GM19452 (cell line): Measurements from ENCODE around the gene ZNF804B.

ENCODE experiments used
- ATAC-seq: cut with Tn5 transposase; IDR thresholded peaks from one replicate; pipeline ENCODE4 v1.9.1; 2021; ENCODE audit not compliant: unreplicated experiment

ZNF804B gene

GRCh38 chr7:89247207-89247606, 487.7 kb downstream of the ZNF804B start:
- ATAC-seq: no peak

- no peak for ATAC-seq
Measured at GRCh38 chr7:89259085-89259484, 499.6 kb downstream of the ZNF804B start.

DNA sequence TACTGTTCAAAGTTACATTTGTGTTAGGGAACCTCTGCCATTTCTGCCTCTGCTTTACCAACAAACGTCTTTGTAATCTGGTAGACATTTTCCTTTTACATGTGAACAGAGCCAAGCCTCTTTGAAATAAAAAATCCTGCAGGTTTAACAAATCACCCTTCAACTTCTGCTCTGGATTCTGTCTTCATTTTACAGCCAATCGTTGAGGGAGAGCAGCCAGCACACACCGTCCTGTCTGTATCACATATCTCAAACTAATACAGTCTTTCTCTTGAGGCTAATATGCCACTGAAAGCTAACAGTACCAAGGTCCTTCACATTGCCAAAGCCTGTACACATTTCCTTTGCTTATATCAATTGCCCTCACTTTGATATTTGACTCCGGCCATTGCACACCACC, 504.6 kb downstream of the ZNF804B start:
- no peak for ATAC-seq

GRCh38 chr7:89265631-89266030, 506.1 kb downstream of the ZNF804B start:
- ATAC-seq: no peak

DNA sequence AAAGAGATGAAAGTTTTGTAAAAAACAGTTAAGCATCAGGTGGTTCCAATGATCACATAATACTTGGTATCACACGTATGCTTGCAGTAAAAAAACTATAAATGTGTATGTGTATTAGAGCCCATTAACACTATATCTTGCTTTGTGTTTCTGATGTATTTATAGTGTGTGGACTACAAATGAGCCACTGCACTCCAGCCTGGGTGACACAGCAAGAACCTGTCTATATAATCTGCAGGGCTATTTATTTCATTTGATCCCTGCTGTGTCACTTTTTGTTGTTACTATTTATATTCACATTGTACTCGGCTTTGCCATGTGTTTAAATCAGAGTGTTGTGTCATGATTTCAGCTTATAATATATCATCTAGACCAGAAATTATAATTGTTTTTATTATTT, 523.8 kb downstream of the ZNF804B start:
- no peak for ATAC-seq

GRCh38 chr7:89308535-89308934, 549.0 kb downstream of the ZNF804B start:
- no peak for ATAC-seq

DNA sequence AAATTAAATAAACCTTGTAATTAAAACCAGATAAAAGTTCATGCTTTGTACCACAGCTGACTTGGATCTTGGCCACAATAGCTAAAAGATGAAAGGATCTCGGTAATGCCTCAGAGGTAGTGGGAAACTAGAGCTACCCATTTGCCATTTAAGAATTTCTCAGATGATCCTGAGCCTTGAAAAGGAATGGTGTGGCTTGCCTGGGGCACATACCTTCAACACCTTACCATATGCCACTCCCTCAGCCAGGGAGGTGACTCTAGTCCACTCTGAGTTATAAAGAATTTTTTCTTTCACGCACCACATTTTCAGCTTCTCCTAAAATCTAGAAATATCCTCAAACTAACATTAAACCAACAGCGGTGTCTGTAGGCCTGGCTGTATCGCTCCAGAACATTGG, 552.4 kb downstream of the ZNF804B start:
- ATAC-seq: no peak

GRCh38 chr7:89312551-89312950, 553.1 kb downstream of the ZNF804B start:
- ATAC-seq: no peak

GRCh38 chr7:89316584-89317251, 557.2 kb downstream of the ZNF804B start:
- ATAC-seq: no peak

- ATAC-seq: no peak
Measured at GRCh38 chr7:89332026-89332425, 572.5 kb downstream of the ZNF804B start.

- no peak for ATAC-seq
Measured at GRCh38 chr7:89334797-89335196, 575.3 kb downstream of the ZNF804B start.

DNA sequence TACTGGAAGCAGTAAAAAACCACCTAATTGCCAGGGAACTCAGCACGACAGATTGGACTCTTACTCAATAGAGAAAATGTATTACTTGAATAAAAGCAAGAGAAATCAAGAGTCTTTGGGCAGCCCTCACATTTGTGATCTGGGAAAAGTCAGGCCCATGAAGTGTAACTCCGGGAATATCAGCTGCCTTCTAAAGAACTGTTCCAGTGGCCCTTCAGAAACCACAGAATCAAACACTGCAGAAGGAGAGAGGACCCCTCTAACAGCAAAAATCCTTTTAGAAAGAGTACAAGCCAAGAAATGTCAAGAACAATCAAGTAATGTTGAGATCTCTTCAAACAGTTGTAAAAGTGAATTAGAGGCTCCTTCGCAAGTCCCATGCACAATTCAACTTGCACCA, 576.0 kb downstream of the ZNF804B start:
- ATAC-seq: no peak

DNA sequence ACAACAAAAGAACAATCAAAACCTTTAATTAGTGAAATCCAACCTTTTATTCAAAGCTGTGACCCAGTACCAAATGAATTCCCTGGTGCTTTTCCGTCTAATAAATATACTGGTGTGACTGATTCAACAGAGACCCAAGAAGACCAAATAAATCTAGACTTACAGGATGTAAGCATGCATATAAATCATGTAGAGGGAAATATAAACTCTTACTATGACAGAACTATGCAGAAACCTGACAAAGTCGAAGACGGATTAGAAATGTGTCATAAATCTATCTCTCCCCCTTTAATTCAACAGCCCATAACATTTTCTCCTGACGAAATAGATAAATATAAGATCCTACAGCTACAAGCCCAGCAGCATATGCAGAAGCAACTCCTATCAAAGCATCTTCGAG, 576.6 kb downstream of the ZNF804B start:
- no peak for ATAC-seq

DNA sequence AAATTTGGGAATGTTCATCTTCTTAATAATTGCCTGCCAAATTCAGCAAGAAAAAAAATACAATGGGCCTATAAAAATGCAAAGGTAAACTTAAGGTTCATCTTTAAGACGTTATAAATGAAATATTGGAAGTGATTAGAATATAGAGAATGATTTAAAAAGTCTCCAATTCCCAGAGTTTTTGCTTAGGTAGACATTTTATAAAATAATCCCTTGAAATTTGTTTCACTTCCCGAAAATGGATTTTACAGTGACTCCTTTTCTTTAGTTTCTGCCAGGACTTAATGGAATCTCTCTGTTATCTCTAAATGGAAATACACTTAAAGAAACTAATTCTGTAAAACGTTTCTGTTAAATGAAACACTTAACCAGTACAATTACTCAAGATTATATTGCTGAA, 580.2 kb downstream of the ZNF804B start:
- no peak for ATAC-seq

DNA sequence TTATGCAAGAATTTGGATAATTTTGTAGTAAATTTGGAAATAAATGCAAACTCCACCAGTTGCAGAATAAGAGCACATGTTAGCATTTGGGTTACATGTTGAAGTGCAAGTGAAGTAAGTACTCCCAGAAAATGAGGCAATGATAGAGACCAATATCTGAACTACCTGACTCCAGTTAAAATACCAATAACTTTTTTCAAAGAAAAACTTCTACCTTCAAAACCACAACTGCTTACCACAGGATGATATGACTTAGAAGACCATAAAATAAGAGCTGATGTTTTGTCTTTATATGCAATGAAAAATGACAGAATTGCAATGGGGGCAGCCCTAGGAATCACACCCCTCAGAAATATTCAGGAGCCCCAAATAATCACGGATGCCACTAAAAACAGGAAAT, 597.6 kb downstream of the ZNF804B start:
- no peak for ATAC-seq

GRCh38 chr7:89377219-89377618, 617.7 kb downstream of the ZNF804B start:
- ATAC-seq: no peak

- no peak for ATAC-seq
Measured at GRCh38 chr7:89385411-89385810, 625.9 kb downstream of the ZNF804B start.
